HG03097 (cell line): ENCODE data around the gene KIF26B.

Source experiments
- ATAC-seq: cut with Tn5 transposase; IDR thresholded peaks from one replicate; pipeline ENCODE4 v1.9.1; 2021; ENCODE audit not compliant: unreplicated experiment, low FRiP score

Gene KIF26B

GRCh38 chr1:245580651-245581050 is 425.9 kb downstream of the KIF26B start:
- ATAC-seq: no peak

DNA sequence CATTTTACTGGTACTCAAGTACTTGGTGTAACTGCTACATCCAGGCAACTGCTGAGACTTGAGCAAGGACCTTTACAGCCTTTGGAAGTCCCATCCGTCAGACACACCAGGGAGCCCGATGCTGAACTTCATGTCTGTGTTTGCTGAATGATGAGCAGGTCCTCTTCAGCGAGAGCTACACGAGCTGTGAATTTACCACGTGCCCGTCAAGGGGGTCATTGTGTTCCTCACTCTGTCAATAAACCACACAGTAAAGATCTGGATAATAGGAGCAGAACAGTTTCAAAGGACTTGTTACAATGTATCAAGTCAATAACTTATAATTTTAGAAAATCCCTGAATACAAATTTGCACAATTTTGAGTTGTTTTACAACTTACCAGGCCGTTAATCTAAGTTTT is 427.2 kb downstream of the KIF26B start:
- no peak for ATAC-seq

DNA sequence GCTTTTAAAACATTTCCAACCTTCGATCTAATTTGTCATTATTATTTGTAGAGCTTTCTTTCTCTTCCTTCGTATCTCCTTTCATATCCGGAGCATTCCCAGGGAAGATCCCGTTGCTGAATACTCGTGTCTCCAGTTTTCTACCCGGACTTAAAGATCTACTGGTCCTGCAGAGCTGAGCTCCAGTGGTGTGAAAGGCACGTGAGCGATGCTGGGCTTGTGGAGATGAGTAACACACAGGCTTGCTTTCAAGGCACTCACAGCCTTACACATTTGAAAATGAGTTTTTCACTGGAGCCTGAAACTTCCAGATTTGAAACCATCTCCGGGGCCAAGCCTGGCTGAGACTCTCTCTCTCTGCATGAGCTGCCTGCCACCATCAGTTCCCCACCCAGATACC is 428.3 kb downstream of the KIF26B start:
- ATAC-seq: no peak

DNA sequence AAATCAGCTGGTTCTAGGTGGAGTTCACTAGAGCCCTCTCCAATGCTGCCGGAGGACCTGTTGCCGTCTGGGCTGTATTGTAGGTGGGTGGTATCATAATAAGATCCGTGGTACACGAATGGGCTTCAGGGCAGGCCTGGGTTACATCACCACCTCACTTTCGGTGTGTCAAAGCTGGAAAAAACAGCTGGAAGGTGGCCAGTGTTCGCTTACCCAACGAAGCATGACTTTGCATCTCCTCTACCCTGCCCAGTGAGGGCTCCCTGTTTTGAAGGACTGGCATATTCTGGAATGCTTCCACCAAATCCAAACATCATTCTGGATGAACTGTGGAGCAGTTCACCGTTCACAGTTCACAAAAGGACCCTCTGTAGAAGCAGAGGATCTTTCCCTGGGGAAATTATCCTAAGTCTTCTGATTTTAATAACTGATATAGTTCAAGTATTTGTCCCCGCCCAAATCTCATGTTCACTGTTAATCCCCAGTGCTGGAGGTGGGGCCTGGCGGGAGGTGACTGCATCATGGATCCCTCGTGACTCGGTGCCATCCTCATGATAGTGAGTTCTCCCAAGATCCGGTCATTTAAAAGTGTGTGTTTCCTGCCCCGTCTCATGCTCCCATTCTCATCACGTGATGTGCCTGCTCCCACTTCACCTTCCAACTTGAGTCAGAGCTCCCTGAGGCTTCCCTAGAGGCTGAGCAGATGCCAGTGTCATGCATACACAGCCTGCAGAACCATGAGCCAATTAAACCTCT is 429.0 kb downstream of the KIF26B start:
- no peak for ATAC-seq

GRCh38 chr1:245585252-245585959 is 430.6 kb downstream of the KIF26B start:
- no peak for ATAC-seq

DNA sequence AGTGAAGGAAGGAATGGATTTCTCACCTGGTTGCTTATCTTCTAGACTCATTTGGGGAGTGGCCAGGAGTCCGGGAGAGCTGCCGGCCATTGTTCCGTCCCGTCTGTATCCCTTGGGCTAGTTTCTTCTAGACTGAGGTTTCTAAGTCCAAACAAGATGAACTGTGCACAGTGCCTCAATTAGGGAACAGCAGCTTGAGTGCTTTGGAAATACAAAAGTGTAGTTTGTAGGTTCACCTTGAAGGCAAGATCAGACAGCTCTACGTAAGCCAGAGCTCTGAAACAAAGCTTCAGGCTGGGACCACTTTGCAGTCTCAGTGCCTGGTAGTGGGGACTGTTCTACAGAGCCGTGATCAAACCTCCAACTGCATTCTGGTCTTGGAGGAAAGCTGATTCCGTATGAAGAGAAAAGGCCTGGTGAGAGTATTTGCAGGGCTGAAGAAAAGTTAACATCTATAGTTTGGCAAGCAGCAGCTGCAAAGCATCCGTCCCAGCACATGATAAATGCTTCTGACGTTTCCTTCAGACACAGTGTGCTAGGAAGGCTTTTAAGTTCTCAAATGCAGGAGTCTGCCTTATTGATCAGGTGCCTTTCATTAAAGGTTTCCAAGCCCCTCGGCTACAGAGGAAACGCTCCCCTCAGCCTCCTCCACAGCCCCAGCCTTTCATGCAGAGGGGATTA is 432.8 kb downstream of the KIF26B start:
- ATAC-seq: no peak

- ATAC-seq: no peak
These were observed 433.4 kb downstream of the KIF26B start for GRCh38 chr1:245588116-245588639.

GRCh38 chr1:245589316-245589715 is 434.5 kb downstream of the KIF26B start:
- ATAC-seq: no peak

GRCh38 chr1:245589906-245590305 is 435.1 kb downstream of the KIF26B start:
- ATAC-seq: no peak

DNA sequence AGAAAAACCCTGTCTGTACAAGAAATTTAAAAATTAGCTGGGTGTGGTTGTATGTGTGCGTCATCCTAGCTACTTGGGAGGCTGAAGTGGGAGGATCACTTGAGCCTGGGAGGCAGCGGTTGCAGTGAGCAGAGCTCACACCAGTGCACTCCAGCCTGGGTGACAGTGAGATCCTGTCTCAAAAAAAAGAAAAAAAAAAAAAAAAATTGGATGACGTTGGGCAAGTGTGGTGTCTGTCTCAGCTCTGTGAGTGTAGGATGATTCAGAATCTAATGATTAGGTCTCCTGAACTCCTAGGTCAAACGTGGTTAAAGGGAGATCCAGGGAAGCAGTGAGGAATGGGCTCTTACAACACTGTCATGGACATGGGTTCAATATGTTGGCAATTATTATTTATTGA is 435.9 kb downstream of the KIF26B start:
- no peak for ATAC-seq

DNA sequence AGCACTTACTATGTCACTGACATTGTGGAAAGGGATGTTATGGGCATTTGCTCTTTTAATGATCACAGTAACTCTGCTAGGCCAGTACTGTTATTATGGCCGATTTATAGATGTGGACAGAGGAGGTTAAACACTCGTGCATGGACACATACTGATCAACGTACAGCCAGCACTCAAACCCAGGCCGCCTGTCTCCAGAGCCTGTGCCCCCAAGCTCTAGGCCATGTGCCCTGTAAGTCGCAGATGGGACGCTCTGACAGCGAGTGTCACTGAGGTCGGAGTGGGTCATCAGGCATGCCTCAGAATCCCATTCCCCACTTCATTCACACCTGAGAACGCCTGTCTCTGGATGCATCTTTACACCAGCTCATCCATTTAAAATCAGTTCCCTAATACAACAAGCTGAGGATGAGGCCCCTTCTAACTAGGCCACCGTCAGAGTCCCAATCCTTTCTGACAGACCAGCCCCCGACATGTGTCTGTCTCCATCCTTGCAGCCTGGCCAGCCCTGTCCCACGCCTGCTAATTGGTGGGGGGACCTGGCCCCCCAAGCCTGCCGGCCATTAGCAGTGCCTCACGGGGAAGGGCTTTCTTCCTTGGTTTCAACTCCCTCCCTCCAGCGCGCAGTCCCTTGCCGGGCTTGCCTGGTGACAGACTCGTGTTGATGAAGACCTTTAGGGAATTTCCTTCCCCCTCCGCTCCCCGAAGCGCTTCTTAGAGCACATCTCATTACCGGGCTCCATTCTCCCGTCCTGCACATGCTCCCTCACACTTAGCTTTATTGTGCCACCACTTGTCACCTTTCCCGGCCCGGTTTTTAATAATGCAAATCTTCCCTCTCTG is 436.8 kb downstream of the KIF26B start:
- ATAC-seq: no peak

GRCh38 chr1:245592189-245592460 is 437.3 kb downstream of the KIF26B start:
- ATAC-seq: no peak

GRCh38 chr1:245598524-245599305 is 443.9 kb downstream of the KIF26B start:
- no peak for ATAC-seq

GRCh38 chr1:245599371-245600174 is 444.8 kb downstream of the KIF26B start:
- no peak for ATAC-seq

- no peak for ATAC-seq
These were observed 445.9 kb downstream of the KIF26B start for GRCh38 chr1:245600658-245601057.

DNA sequence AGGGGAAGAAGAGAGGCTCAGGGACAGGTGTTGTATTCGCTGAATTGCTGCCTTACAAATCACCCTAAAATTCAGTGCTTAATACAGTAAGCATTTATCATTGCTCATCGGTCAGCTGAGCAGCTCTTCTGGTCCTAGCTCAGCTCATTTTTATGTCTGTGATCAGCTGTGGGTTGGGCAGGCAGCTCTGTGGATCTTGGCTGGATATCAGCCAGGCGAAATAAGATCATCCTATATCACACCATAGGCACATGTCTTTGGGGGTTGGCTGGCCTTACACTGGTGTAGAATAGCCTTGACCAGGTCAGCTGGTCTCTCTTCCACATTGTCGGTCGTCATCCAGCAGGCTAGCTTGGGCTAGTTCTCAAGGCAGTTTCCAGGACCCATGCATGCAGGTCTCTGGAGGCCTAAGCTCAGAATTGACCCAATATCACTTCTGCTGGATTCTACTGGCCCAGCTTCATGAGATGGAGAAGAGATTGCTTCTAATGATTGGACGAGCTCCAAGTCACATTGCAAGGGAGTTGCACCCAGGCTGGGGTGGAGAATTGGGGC is 448.6 kb downstream of the KIF26B start:
- ATAC-seq: no peak

GRCh38 chr1:245604979-245605378 is 450.2 kb downstream of the KIF26B start:
- ATAC-seq: no peak

DNA sequence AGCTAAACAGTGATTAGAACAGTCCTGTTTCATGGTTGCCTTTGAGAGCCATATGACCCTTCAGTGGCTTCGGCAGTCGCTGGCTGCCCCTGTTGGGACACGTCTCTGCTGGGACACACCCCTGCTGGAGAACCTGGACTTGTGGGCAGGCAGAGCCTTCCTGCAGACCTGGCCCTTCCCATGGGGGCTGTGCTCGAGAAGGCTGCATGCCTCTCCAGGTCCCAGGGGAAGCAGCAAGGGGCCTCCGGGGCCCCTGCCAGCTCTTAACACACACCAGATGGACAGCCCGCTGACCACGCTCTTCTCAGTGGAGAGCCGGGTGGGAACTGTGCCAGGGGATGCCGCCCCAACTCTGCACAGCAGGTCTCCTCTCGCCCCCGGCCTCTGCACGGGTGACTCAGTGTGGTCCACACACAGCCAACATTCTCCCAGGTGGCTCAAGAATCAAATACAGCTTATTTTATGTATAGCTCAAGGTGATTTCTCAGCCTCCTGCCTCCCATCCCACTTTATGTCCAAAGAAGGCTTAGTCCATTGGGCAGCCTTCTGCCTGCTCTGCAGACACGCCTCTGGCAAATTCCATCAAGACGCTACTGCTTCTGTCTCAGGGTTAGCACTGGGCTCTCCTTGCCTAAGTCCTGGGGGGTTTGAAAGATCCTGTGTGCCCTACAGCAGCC is 450.8 kb downstream of the KIF26B start:
- ATAC-seq: no peak
